IPS-20b (cell line): ENCODE data around the gene CLASP1.
"Not testable (repeated sequence)": the region's sequence is repeated elsewhere in the genome, so short reads cannot be mapped to it uniquely, and the experiment has no call there.

ENCODE experiments used
- H3K27ac ChIP-seq: one replicate; pipeline ENCODE4 v1.5.1; 2013; ENCODE audit warnings: low read length
- H3K27me3 ChIP-seq: 2 replicates; pipeline ENCODE4 v1.6.1; 2013; ENCODE audit warnings: mild to moderate bottlenecking, low read length, inconsistent platforms; ENCODE audit not compliant: insufficient read depth
- H3K36me3 ChIP-seq: 2 replicates; pipeline ENCODE4 v1.6.1; 2013; ENCODE audit warnings: low read depth, mild to moderate bottlenecking, inconsistent platforms, low read length, moderate library complexity; ENCODE audit not compliant: insufficient read depth
- H3K4me1 ChIP-seq: 2 replicates; pipeline ENCODE4 v1.6.1; 2013; ENCODE audit warnings: mild to moderate bottlenecking, control low read depth, inconsistent platforms, low read length, moderate library complexity; ENCODE audit not compliant: insufficient read depth
- H3K4me3 ChIP-seq: 2 replicates; pipeline ENCODE4 v1.5.1; 2013; ENCODE audit warnings: mild to moderate bottlenecking, low read length, inconsistent platforms
- H3K9ac ChIP-seq: 2 replicates; pipeline ENCODE4 v1.6.1; 2013; ENCODE audit warnings: low read depth, mild to moderate bottlenecking, inconsistent platforms, low read length, moderate library complexity
- H3K9me3 ChIP-seq: 2 replicates; pipeline ENCODE4 v1.6.1; 2013; ENCODE audit warnings: mild to moderate bottlenecking, low read depth, low read length, inconsistent platforms; ENCODE audit not compliant: insufficient read depth

Gene CLASP1

DNA sequence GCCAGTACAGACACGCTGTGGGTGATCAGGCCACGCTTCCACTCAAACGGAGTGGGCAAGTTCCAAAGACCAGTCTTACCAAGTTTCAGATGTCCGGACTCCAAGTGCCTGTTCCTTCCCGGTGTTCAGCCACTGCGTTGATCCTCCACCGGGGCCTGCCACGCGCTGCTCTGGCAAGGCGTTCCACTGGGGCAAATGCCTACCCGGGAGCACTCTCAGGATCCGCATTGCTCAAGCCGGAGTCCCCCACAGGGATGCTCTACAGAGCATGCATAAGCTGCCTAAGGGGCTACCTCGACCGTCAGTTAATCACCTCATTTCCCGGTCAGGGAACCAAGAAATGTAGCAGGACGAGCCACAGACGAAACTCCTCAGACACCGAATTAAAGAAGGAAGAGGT is 37.0 kb upstream of the CLASP1 start:
- no peaks in the 10 kb centered on the region for H3K27me3 ChIP-seq
- H3K9ac ChIP-seq = no peak overlapping the region
- H3K4me3 ChIP-seq = no peak overlapping the region
- H3K9me3 ChIP-seq = peaks cover 28% of the 10 kb centered on the region
- H3K27ac ChIP-seq = no peak overlapping the region
- peaks cover 7% of the 10 kb centered on the region; the same call in 1 of the 2 replicates for H3K36me3 ChIP-seq
- peaks cover 12% of the 10 kb centered on the region for H3K4me1 ChIP-seq

DNA sequence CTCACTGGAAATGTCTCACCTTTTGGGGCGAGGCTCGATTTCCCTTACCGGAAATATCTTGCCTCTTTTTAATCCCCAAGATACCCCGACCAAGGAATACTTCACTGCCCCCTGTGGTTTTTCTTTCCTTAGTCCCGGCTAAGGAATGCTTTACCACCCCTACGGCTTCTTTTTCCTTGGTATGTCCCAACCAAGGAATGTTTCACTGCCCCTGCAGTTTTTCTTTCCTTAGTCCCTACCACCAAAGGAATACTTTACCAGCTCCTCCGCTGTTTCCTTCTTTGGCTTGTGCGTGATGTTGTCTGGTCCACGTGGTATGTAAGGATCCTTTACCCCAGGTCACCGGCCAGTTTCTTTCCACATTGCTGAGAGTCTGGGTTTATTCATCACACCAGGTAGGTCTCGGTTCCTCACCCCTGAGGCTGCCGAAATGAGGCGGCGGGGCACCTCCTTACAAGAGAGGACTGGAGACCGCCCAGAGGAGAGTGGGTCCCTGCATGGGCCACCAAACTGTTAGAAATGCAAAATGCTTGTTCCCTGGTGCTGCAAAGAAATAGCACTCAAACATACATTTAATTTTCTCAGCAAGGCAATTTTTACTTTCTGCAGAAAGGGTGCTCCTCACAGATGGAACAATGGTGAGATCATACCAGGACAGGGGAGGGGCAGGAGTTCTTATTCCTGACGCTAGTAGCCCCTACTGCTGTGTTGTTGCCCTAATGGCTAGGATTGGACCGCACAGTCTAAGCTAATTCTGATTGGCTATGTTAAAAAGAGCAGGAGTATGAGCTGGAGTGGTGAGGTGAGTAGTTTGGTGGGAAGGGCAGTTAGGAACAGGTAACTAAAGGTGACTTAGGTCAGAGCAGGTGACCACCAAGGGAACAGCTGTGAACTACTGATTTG is 33.4 kb upstream of the CLASP1 start:
- Histone ChIP-seq H3K27me3 (no peaks in the 10 kb centered on the region), H3K9me3 (peaks cover 35% of the 10 kb centered on the region), H3K9ac (no peak overlapping the region)

DNA sequence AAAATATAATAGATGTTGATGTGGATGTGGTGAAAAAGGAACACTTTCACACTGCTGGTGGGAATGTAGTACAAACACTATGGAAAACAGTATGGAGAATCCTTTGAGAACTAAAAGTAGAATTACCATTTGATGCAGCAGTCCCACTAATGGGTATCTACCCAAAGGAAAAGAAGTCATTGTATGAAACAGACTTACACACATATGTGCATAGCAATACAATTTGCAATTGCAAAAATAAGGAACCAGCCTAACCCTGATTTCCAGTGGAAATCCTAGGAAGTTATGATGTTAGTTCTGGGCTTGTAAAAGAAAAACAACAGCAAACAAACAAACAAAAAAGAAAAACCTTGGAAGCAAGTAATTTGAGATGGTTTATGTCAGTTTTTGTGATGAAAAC is 28.6 kb upstream of the CLASP1 start:
- H3K4me1 ChIP-seq = peaks cover 13% of the 10 kb centered on the region
- no peak overlapping the region for H3K9ac ChIP-seq
- H3K27ac ChIP-seq = no peak overlapping the region
- H3K9me3 ChIP-seq = peaks cover 37% of the 10 kb centered on the region
- H3K27me3 ChIP-seq = no peaks in the 10 kb centered on the region
- H3K36me3 ChIP-seq = peaks cover 5% of the 10 kb centered on the region; the same call in 1 of the 2 replicates
- no peak overlapping the region for H3K4me3 ChIP-seq

More for the DNA sequence above, 33.4 kb upstream of the CLASP1 start:
- Histone ChIP-seq H3K4me1 (peaks cover 22% of the 10 kb centered on the region), H3K27ac (no peak overlapping the region), H3K4me3 (peak overlapping the region; percentile 40), H3K36me3 (peaks cover 7% of the 10 kb centered on the region; the same call in 1 of the 2 replicates)

DNA sequence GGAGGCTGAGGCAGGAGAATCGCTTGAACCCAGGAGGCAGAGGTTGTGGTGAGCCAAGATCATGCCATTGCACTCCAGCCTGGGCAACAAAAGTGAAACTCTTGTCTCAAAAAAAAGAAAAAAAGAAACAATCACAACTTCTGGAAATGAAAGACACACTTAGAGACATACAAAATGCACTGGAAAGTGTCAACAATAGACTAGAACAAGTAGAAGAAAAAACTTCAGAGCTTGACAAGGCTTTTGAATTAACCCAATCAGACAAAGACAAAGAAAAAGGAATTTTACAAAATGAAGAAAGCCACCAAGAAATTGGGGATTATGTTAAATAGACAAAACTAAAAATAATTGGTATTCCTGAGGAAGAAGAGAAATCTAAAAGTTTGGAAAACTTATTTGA is 22.4 kb upstream of the CLASP1 start:
- H3K27ac ChIP-seq, H3K27me3 ChIP-seq, H3K4me1 ChIP-seq, H3K9ac ChIP-seq, H3K36me3 ChIP-seq, H3K4me3 ChIP-seq: not testable (repeated sequence)
- H3K9me3 ChIP-seq = peaks cover 37% of the 10 kb centered on the region

DNA sequence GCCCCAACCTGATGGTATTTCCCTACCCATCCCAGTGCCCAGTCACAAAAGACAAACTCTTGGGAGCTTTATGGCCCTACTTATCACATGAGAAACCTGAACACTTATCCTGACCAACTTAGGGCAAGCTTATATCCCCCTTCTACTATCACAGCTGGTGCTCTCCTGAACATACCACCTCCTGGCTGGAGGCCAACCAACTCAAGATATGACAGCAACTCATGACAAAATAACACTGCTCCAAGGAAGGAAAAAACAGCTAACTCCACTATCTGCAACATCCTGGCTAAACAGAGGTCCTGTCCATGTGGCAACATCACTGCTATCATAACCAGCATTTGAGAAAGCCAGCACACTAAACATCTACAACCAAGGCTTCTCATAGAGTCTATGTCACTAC is 20.9 kb upstream of the CLASP1 start:
- Histone ChIP-seq H3K27me3 (no peaks in the 10 kb centered on the region), H3K27ac (no peak overlapping the region), H3K9me3 (peaks cover 30% of the 10 kb centered on the region), H3K4me1 (no peaks in the 10 kb centered on the region), H3K36me3 (no peaks in the 10 kb centered on the region), H3K9ac (no peak overlapping the region), H3K4me3 (no peak overlapping the region)

DNA sequence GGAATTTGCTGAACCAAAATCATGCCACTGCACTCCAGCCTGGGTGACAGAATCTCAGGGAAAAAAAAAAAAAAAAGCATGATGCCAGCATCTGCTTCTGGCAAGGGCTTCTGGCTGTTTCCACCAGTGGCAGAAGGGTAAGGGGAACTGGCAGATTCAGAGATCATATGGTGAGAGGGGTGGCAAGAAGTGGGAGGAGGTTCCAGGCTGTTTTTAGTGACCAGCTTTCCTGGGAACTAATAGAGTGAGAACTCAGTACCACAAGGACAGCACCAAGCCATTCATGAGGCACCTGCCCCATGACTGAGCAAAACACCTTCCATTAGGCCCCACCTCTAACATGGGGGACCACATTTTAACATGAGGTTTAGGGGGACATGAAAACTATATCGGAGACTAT is 18.4 kb upstream of the CLASP1 start:
- Histone ChIP-seq H3K27me3 (no peaks in the 10 kb centered on the region), H3K36me3 (no peaks in the 10 kb centered on the region), H3K4me3 (no peak overlapping the region), H3K9ac (no peak overlapping the region), H3K4me1 (peaks cover 1% of the 10 kb centered on the region; the same call in 1 of the 2 replicates), H3K27ac (no peak overlapping the region), H3K9me3 (peaks cover 26% of the 10 kb centered on the region; the same call in 1 of the 2 replicates)

DNA sequence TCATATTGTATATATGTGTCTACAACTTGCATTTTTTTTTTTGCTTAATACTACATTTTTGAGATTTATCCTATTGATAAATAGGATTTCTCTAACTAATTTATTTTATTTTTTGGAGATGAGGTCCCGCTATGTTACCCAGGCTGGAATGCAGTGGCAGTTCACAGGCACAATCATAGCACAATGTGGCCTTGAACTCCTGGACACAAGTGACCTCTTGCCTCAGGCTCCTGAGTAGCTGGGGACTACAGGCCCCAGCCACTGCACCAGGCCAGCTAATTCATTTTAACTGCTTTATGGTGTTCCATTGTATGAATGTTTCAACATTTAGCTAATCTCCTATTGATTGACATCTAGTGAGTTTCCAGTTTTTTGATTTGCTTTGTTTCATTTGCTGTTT is 16.8 kb upstream of the CLASP1 start:
- Histone ChIP-seq H3K36me3 (no peaks in the 10 kb centered on the region), H3K4me1 (peaks cover 10% of the 10 kb centered on the region), H3K27ac (no peak overlapping the region), H3K9me3 (peaks cover 17% of the 10 kb centered on the region; the same call in 1 of the 2 replicates), H3K9ac (no peak overlapping the region), H3K4me3 (no peak overlapping the region), H3K27me3 (no peaks in the 10 kb centered on the region)

DNA sequence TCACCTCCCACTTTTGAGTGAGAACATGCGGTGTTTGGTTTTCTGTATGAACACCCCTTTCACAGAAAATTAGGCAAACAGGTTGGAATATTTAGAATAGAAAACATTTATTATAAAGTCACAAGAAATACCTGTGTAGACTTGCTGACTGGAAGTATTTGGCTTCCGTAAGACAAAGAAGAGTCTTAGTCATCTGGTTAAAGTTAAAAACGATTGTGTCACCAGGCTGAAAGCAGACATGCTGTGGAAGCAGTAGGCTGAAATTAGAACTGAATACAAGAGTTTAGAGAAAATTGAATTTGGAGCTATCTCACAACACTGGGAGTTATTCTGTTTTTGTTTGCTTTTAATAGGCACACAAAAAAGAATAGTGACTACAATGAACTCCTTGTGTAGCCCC is 16.2 kb upstream of the CLASP1 start:
- peaks cover 16% of the 10 kb centered on the region; the same call in 1 of the 2 replicates for H3K9me3 ChIP-seq
- H3K36me3 ChIP-seq = no peaks in the 10 kb centered on the region
- H3K27me3 ChIP-seq = no peaks in the 10 kb centered on the region
- H3K4me3 ChIP-seq = no peak overlapping the region
- no peak overlapping the region for H3K27ac ChIP-seq
- H3K9ac ChIP-seq = no peak overlapping the region
- H3K4me1 ChIP-seq = peaks cover 10% of the 10 kb centered on the region

DNA sequence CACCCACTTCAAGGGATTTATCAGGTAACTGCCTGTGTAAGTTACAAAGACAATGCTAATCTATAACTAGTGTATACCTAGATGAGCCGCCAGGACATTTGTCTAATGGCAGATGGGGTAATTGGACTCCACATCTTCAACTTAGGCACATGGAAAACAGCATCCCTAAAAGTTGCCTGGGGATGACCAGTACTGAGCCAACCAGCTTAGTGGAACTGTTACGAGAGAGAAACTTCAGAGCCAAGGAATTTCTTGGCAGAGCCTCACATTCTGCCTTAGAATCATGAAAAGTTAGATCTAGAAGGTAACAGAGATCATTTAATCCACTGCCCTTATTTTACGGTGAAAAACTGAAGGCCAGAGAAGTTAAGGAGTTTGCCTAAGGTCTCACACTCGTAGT is 15.5 kb upstream of the CLASP1 start:
- Histone ChIP-seq H3K4me1 (peaks cover 10% of the 10 kb centered on the region), H3K9me3 (peaks cover 8% of the 10 kb centered on the region; the same call in 1 of the 2 replicates), H3K4me3 (no peak overlapping the region), H3K9ac (no peak overlapping the region), H3K27me3 (no peaks in the 10 kb centered on the region), H3K36me3 (no peaks in the 10 kb centered on the region), H3K27ac (no peak overlapping the region)

DNA sequence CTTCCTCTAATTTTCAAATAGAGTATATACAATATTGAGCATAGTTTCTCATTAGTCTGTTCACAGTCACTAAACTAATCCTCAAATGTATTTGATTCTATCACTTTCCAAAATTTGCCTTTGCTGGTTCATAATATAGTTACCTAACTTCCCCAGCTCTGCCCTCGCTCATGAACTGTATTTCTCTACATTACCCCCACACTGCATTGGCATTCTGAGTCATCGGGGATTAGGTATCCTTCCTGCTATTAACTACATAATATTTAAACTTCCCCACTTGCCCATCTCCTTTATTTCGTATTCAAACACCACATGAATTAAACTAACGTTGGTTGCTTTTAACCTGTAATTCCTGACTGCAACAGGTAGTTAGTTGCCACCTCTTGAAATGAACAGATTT is 14.8 kb upstream of the CLASP1 start:
- Histone ChIP-seq H3K27ac (no peak overlapping the region), H3K27me3 (no peaks in the 10 kb centered on the region), H3K4me3 (no peak overlapping the region), H3K9ac (no peak overlapping the region), H3K4me1 (peaks cover 10% of the 10 kb centered on the region), H3K36me3 (no peaks in the 10 kb centered on the region), H3K9me3 (0 out of 2 replicates have a peak, but pooled peaks cover 4% of the 10 kb centered on the region)

DNA sequence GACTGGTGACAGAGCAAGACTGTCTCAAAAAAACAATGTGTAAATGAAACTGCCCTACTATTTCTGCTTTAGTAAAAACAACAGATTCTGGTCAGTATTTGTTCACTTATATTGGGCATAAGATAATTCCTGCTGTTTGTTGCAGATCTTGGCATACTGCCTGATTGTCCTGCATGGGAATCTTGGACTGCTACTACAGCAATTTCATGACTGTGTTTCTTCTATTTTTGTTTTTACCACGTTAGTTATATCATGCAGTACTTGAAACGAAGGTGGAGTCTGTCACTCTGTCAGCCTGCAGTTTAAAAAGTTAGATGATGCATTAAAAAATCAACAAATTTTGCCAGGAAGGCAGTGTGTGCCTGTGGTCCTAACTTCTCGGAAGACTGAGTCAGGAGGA is 14.2 kb upstream of the CLASP1 start:
- H3K27ac ChIP-seq = no peak overlapping the region
- H3K36me3 ChIP-seq = no peaks in the 10 kb centered on the region
- no peak overlapping the region for H3K4me3 ChIP-seq
- no peaks in the 10 kb centered on the region for H3K27me3 ChIP-seq
- no peak overlapping the region for H3K9ac ChIP-seq
- H3K9me3 ChIP-seq = no peaks in the 10 kb centered on the region
- H3K4me1 ChIP-seq = peaks cover 10% of the 10 kb centered on the region

DNA sequence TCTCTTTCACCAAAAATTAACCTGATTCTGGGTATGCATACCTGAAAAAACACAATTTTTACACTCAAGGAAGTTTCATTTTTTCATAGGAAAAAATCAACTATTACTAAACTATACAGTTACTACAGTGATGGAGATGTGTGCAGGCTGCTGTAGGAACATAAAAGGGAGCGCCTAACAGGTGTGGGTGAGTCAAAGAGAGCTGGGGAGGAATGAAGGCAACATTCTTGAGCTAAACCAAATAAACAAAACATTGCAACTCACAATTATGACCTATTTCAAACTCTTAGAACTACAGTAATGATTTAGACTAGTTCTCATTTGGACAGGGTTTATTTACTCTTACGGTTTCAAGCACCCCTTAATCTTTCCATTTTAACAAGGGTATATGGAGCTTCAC is 13.4 kb upstream of the CLASP1 start:
- peaks cover 10% of the 10 kb centered on the region for H3K4me1 ChIP-seq
- H3K9ac ChIP-seq = no peak overlapping the region
- no peak overlapping the region for H3K4me3 ChIP-seq
- H3K27ac ChIP-seq = no peak overlapping the region
- no peaks in the 10 kb centered on the region for H3K9me3 ChIP-seq
- no peaks in the 10 kb centered on the region for H3K27me3 ChIP-seq
- H3K36me3 ChIP-seq = no peaks in the 10 kb centered on the region
